ENCODE data around the gene ADGRE3.

ADGRE3 gene

DNA sequence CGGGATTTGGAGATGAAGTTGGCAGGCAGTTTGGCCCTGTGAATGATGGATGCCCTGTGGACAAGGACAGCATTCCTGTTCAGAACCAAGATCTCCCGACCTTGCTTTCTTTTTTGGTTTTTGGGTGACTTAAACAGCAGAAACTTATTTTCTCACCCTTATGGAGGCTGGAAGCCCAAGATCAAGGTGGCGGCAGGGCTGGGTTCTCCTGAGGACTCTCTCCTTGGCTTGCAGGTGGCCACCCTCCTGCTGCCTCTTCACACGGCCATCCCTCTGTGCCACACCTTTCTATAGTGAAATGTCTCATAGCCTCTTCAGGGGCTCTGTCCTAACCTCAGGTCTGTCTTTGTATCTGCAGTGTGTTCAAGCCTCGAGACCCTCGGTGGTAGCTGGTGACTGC lies 29.2 kb upstream of the ADGRE3 start:
- Histone ChIP-seq H3F3A (ENCODE audit: insufficient read depth, low read length) (no peaks in the 10 kb centered on the region), H3K79me2 (ENCODE audit: insufficient read depth, low read length) (no peaks in the 10 kb centered on the region), H3K9ac (ENCODE audit: low read length) (no peak overlapping the region), H3K9me3 (ENCODE audit: low read length) (peaks cover 5% of the 10 kb centered on the region; the same call in 1 of the 2 replicates), H3K27me3 (ENCODE audit: insufficient read depth, low read length) (no peaks in the 10 kb centered on the region), H3K9me2 (ENCODE audit: low read depth, low read length) (no peaks in the 10 kb centered on the region), H2AFZ (ENCODE audit: low read length) (no peak overlapping the region), H3K27ac (ENCODE audit: low read depth, low read length, poor library complexity, severe bottlenecking) (no peak overlapping the region), H3K4me3 (ENCODE audit: low read depth, low read length, poor library complexity, severe bottlenecking) (no peak overlapping the region), H3K36me3 (ENCODE audit: insufficient read depth, low read length) (peaks cover 74% of the 10 kb centered on the region), H3K4me1 (ENCODE audit: insufficient read depth, low read length, severe bottlenecking) (no peaks in the 10 kb centered on the region), H3K4me2 (ENCODE audit: low read length) (no peak overlapping the region), H4K20me1 (ENCODE audit: insufficient read depth, low read length) (no peaks in the 10 kb centered on the region)
- TF ChIP-seq EZH2 (IDR thresholded peaks at IDR 0.05; ENCODE audit: borderline replicate concordance, low read length): no peak
- TF ChIP-seq, protein P1, sequence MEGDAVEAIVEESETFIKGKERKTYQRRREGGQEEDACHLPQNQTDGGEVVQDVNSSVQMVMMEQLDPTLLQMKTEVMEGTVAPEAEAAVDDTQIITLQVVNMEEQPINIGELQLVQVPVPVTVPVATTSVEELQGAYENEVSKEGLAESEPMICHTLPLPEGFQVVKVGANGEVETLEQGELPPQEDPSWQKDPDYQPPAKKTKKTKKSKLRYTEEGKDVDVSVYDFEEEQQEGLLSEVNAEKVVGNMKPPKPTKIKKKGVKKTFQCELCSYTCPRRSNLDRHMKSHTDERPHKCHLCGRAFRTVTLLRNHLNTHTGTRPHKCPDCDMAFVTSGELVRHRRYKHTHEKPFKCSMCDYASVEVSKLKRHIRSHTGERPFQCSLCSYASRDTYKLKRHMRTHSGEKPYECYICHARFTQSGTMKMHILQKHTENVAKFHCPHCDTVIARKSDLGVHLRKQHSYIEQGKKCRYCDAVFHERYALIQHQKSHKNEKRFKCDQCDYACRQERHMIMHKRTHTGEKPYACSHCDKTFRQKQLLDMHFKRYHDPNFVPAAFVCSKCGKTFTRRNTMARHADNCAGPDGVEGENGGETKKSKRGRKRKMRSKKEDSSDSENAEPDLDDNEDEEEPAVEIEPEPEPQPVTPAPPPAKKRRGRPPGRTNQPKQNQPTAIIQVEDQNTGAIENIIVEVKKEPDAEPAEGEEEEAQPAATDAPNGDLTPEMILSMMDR (IDR thresholded peaks at IDR 0.05; ENCODE audit: low read length): no peak

DNA sequence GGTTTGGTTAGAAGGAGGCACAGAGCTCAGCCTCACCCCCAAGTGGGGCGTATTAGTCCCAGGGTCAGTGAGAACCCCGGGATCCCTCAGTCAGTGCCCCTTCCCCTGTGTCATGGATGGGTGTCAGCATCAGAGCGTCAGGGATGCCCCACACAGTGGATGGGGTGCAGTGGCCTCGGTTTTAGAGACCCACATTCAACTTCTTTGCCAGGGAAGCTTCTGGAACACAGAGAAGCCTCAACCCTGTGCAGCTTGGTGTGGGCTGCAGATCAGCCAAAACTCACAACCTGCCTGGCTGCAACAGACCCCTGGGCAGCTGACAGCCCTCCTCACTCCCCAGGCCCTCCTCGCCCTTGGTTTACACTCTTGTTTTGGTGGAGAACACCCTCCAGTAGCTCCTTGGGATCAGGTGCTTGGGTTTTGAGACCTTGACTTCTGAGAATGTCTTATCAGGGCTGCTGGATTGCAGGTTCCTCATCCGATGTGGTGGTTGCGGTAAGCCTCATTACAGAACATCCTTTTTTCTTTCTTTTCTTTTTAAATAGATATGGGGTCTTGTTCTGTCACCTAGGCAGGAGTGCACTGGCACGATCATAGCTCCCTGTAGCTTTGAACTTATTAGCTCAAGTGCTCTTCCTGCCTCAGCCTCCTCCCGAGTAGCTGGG lies 26.2 kb upstream of the ADGRE3 start:
- H3K4me3 ChIP-seq (ENCODE audit: low read depth, low read length, poor library complexity, severe bottlenecking): no peak overlapping the region
- H3K27ac ChIP-seq (ENCODE audit: low read depth, low read length, poor library complexity, severe bottlenecking): no peak overlapping the region
- H3K4me2 ChIP-seq (ENCODE audit: low read length): no peak overlapping the region
- H3K9ac ChIP-seq (ENCODE audit: low read length): no peak overlapping the region
- no peaks in the 10 kb centered on the region for H4K20me1 ChIP-seq (ENCODE audit: insufficient read depth, low read length)
- H2AFZ ChIP-seq (ENCODE audit: low read length): no peak overlapping the region
- no peak for TF ChIP-seq EZH2 (IDR thresholded peaks at IDR 0.05; ENCODE audit: borderline replicate concordance, low read length)
- TF ChIP-seq, protein P1 (IDR thresholded peaks at IDR 0.05; ENCODE audit: low read length): no peak
- no peaks in the 10 kb centered on the region for H3K79me2 ChIP-seq (ENCODE audit: insufficient read depth, low read length)
- H3K27me3 ChIP-seq (ENCODE audit: insufficient read depth, low read length): no peaks in the 10 kb centered on the region
- H3K9me3 ChIP-seq (ENCODE audit: low read length): peaks cover 5% of the 10 kb centered on the region; the same call in 1 of the 2 replicates
- H3F3A ChIP-seq (ENCODE audit: insufficient read depth, low read length): no peaks in the 10 kb centered on the region
- H3K36me3 ChIP-seq (ENCODE audit: insufficient read depth, low read length): peaks cover 68% of the 10 kb centered on the region
- no peaks in the 10 kb centered on the region for H3K9me2 ChIP-seq (ENCODE audit: low read depth, low read length)
- H3K4me1 ChIP-seq (ENCODE audit: insufficient read depth, low read length, severe bottlenecking): no peaks in the 10 kb centered on the region

- H3K36me3 ChIP-seq (ENCODE audit: insufficient read depth, low read length): peaks cover 62% of the 10 kb centered on the region
- TF ChIP-seq EZH2 (IDR thresholded peaks at IDR 0.05; ENCODE audit: borderline replicate concordance, low read length): no peak
- TF ChIP-seq, protein P1 (IDR thresholded peaks at IDR 0.05; ENCODE audit: low read length): no peak
- no peak overlapping the region for H2AFZ ChIP-seq (ENCODE audit: low read length)
These were observed 25.0 kb upstream of the ADGRE3 start for GRCh38 chr19:14699641-14700040.

More at GRCh38 chr19:14699641-14700040, 25.0 kb upstream of the ADGRE3 start:
- Histone ChIP-seq H3K27ac (ENCODE audit: low read depth, low read length, poor library complexity, severe bottlenecking) (no peak overlapping the region), H3K79me2 (ENCODE audit: insufficient read depth, low read length) (no peaks in the 10 kb centered on the region), H3K4me2 (ENCODE audit: low read length) (no peak overlapping the region), H4K20me1 (ENCODE audit: insufficient read depth, low read length) (no peaks in the 10 kb centered on the region), H3K4me1 (ENCODE audit: insufficient read depth, low read length, severe bottlenecking) (no peaks in the 10 kb centered on the region), H3F3A (ENCODE audit: insufficient read depth, low read length) (no peaks in the 10 kb centered on the region), H3K9me2 (ENCODE audit: low read depth, low read length) (no peaks in the 10 kb centered on the region), H3K27me3 (ENCODE audit: insufficient read depth, low read length) (no peaks in the 10 kb centered on the region), H3K4me3 (ENCODE audit: low read depth, low read length, poor library complexity, severe bottlenecking) (no peak overlapping the region), H3K9me3 (ENCODE audit: low read length) (peaks cover 5% of the 10 kb centered on the region; the same call in 1 of the 2 replicates), H3K9ac (ENCODE audit: low read length) (no peak overlapping the region)

Data from OCI-LY1 (cell line).